ENCODE measurements around the gene TYW1B.
"Not testable (repeated sequence)": the region's sequence is repeated elsewhere in the genome, so short reads cannot be mapped to it uniquely, and the experiment has no call there.

DNA sequence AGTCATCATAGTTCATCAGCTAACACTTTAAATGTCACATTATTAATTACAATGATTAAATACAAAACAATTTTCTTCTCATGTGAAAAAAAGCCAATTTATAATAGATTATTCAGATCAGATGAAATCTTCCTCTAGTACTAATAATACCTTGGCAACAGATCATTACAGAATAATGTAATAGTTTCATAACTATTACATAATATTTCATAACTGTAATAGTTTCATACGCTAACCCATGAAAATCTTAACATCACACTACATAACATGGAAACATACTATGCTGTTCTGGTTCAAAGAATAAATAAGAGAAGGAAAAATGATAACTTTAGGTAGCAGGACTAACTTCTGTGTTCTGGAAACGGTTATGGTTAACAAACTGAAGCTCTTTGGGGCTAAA is 152.3 kb downstream of the TYW1B start:
- TF ChIP-seq, protein P1, sequence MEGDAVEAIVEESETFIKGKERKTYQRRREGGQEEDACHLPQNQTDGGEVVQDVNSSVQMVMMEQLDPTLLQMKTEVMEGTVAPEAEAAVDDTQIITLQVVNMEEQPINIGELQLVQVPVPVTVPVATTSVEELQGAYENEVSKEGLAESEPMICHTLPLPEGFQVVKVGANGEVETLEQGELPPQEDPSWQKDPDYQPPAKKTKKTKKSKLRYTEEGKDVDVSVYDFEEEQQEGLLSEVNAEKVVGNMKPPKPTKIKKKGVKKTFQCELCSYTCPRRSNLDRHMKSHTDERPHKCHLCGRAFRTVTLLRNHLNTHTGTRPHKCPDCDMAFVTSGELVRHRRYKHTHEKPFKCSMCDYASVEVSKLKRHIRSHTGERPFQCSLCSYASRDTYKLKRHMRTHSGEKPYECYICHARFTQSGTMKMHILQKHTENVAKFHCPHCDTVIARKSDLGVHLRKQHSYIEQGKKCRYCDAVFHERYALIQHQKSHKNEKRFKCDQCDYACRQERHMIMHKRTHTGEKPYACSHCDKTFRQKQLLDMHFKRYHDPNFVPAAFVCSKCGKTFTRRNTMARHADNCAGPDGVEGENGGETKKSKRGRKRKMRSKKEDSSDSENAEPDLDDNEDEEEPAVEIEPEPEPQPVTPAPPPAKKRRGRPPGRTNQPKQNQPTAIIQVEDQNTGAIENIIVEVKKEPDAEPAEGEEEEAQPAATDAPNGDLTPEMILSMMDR (conservative IDR thresholded peaks at IDR 0.05) = not testable (repeated sequence)
- not testable (repeated sequence) for TF ChIP-seq ZFX (IDR thresholded peaks at IDR 0.05)
